HS-5 (cell line): ENCODE measurements around the gene GRAP2.

Experiments used
- DNase-seq: peaks from one replicate; pipeline ENCODE4 v3.0.0-alpha.2; 2012; ENCODE audit warnings: low read depth

GRAP2 gene

GRCh38 chr22:40018051-40018450, 117.2 kb downstream of the GRAP2 start:
- DNase-seq = no peak

- no peak for DNase-seq
Measured at GRCh38 chr22:40019100-40019499, 118.2 kb downstream of the GRAP2 start.

- DNase-seq = no peak
Measured at GRCh38 chr22:40020956-40021355, 120.1 kb downstream of the GRAP2 start.

- DNase-seq = no peak
Measured at GRCh38 chr22:40021401-40022000, 120.6 kb downstream of the GRAP2 start.

GRCh38 chr22:40022536-40023240, 121.8 kb downstream of the GRAP2 start:
- no peak for DNase-seq
